GM19328 (cell line): ENCODE measurements around the gene IL1RAPL1.

Source experiments
- ATAC-seq: cut with Tn5 transposase; IDR thresholded peaks from one replicate; pipeline ENCODE4 v1.9.1; 2021; ENCODE audit warnings: mild to moderate bottlenecking, moderate library complexity; ENCODE audit not compliant: unreplicated experiment

The IL1RAPL1 gene

GRCh38 chrX:28946846-28947245 lies 359.6 kb downstream of the IL1RAPL1 start:
- ATAC-seq: no peak

DNA sequence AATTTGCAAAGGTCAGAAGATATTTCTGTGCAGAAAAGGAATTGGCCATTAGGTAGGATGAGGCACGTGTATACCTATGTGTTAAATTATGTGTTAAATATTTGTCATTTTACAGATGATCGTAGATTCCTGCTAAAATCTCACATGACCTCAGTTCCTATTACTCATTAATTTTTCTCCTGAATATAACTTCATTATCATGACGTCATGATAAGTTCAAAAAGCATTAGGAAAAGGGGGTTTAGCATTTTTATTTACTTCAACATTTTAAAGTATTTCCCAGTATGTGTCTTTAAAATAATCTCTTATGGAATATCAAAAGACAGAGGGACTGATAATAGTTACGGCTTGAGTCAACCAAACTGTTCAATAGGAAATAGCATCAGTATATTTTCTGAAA lies 372.8 kb downstream of the IL1RAPL1 start:
- ATAC-seq: no peak

DNA sequence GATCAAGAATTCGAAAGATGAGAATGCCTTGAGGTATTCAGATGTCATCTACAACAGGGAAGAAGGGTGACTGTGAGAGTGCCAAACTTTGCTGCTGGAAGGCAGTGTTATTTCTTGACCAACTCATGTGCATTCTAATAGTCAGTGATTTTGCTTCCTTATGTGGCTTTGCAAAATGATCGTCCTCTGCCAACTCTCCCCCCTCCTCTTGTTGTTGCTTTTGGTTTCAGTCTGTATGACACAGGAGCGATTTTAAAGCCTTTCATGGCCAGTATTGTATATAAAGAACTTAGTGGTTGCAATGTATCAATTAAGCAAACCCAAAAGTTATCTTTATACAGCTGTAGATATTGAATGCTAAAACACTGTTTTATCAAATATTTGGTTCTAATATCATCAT lies 379.1 kb downstream of the IL1RAPL1 start:
- no peak for ATAC-seq

GRCh38 chrX:28969126-28969525 lies 381.9 kb downstream of the IL1RAPL1 start:
- no peak for ATAC-seq

- no peak for ATAC-seq
Measured at GRCh38 chrX:28979877-28980276, 392.6 kb downstream of the IL1RAPL1 start.

GRCh38 chrX:28981952-28982351 lies 394.7 kb downstream of the IL1RAPL1 start:
- ATAC-seq: no peak

- ATAC-seq: no peak
Measured at GRCh38 chrX:28988246-28988645, 401.0 kb downstream of the IL1RAPL1 start.

DNA sequence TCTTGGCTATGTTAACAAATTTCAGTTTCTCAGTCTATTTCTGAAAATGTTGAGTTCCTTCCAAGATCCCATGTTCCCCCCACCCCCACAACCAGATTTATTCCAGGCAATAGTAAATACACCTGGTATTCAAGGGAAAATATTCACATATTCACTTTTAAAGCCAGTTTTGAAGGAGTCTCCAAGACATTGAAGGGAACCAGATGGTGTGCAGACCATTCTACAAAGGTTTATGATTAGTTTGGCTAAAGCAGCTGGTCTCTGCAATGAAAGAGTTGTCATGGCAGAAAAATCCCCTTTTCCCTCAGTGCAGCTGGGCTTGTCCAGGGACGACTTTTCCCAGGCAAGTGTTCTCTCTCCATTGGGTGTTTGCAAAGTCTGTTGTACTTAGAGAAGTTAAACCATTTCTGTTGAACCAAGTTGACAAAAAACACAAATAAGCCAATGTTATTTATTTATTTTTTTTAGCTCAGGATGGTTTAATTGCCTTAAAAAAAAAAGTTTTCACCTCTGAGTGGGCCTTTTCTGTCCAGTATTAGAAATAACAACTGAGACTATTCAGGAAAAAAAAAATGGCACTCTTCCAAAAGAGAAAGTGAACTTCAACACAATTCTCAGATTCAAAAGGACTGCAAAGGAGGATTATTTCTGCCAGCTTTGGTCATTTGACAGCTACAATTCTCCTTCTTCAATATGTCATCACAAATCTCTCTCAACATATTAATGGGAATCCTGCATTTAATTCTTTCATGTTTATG lies 410.6 kb downstream of the IL1RAPL1 start:
- no peak for ATAC-seq

- ATAC-seq: no peak
Measured at GRCh38 chrX:28998609-28999135, 411.4 kb downstream of the IL1RAPL1 start.

- ATAC-seq: no peak
Measured at GRCh38 chrX:29012867-29013266, 425.6 kb downstream of the IL1RAPL1 start.

DNA sequence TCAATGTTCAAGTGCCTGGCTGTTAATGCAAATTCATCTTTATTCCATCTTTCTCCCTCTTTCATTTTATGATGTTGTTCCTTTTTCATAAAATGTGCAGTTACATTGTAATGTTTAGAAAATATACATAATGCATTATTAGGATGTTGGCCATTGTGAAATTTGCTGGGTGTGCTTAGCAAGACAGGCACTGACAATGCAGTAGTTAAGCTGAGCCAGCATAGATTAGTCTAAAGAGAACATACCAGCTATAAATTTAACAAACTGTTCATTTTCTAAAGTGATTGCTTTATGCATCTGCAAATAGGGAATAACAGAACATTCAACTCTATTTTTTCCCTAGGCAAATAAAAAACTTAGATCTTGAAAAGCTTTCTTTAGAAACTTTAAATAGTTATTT lies 436.0 kb downstream of the IL1RAPL1 start:
- ATAC-seq: no peak

DNA sequence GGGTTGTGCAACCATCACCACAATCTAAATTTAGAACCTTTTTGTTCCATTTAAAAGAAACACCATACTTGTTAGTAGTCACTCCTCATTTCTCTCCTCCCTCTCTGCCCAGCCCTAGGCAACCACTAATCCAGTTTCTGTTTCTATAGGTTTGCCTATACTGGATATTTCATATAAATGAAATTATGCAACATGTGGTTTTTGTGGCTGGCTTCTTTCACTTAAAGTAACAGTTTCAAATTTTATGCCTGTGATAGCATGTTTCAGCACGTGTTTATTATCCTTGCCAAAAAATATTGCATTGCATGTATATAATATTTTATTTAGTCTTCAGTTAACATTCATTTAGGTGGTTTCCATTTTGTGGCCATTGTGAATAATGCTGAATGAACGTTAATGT lies 437.6 kb downstream of the IL1RAPL1 start:
- no peak for ATAC-seq

- no peak for ATAC-seq
Measured at GRCh38 chrX:29039501-29039900, 452.3 kb downstream of the IL1RAPL1 start.

DNA sequence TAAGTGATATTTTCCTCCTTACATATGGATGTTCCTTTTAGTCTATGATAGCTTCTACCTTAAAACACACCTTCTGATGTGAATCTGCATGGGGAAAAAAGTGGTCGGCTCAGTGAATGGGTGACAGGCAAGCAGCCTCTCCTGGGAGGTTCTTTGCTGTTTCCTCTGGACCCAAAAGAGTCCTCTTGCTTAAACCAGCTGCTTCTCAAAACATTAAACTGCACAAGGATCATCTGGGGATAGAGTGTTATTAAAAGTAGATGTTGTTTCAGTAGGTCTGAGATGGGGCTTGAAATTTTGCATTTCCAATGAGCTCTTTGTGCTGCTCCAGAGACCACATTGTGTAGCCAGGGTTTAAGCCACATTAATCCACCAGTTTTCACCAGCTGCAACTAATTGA lies 452.9 kb downstream of the IL1RAPL1 start:
- no peak for ATAC-seq

GRCh38 chrX:29042341-29042740 lies 455.1 kb downstream of the IL1RAPL1 start:
- no peak for ATAC-seq

DNA sequence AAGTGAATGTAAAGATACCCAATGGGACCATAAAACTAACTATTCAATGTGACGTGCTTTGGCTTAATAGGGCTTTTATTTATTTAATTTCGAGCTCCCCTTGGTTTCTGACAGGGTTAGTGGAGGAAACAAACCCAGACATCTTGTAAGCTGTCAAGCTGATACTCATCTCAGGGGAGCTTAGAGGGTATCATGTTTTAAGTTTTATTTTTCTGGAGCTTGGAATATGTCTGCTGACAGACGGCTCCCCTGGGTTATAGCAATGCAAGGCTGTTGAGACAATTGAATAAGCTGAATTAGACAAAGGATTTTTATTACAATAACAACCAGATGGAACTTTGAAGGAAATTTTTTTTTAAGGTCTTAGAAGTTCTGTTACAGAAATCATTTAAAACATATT lies 456.5 kb downstream of the IL1RAPL1 start:
- ATAC-seq: no peak

DNA sequence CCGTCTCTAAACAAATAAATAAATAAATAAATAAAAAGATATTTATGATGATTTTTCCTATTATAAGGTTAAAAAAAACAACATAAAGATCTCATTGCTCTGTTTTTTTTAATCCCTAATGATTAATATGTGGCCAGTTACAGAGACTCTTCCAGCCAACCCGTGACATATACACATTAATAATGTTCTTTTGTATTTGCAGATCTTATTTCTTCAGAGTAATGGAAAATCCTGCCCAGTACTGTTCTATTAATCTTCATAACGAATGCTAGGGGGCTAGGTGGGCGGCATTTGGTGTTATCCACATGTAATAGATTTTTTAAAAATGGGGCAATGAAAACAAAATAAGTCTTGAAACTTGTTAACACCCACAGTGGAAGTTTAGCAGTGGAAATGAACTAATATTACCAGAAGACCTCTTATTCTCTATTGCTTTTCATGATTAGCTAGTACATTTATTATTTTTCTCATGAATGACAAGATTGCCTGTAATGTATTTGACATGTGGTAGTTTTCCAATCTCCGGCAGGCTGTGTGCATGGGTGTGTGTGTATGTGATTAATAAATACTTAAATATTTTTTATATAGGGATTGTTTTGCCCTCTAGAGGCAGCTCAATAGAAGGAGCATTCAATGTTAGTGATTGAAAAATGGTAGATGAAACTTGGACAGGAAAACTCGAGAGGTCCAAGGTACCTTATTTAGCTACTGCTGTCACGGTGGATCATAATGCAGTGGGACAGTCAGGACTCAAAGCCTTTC lies 457.4 kb downstream of the IL1RAPL1 start:
- no peak for ATAC-seq

- no peak for ATAC-seq
Measured at GRCh38 chrX:29065477-29065876, 478.2 kb downstream of the IL1RAPL1 start.

DNA sequence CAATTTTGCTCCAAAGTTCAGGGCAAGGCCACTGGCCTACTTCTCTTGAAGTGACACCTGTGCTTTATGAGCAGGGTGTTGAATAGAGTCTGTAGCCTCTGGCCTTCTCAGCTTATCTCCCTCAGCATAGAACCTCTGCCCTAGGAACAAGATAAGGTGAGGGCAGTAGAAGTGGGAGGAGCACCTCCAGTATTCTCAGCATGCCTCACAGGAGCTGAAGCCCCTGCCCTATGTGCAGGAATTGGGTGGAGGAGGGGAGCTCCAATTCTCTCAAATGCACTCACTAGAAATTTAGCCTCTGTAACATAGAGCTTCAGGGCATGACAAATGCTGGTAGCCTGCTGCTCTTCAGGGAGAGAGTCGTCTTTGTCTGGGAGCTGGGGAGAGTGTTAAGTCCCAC lies 479.3 kb downstream of the IL1RAPL1 start:
- ATAC-seq: no peak

DNA sequence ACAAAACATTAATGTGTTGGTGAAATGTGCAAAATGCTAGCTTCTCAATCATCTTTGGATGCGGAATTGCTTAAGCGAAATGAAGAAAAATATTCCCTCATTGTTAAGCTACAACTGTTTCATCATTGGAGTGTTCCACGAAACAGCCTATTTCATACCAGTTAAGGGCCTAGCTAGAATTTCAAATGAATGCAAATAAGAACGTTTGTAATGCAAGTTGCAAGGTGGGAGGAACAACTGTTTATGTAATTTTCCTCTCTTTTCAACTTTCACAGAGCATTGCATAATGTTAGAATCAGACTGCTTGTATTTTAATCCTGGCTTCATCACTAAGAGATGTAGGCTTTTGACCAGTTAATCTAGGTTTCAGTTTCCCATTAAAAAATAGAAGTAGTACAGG lies 480.1 kb downstream of the IL1RAPL1 start:
- no peak for ATAC-seq

GRCh38 chrX:29071525-29072320 lies 484.5 kb downstream of the IL1RAPL1 start:
- ATAC-seq: no peak
